Common myeloid progenitor, CD34-positive (primary cell): ENCODE data around the gene DIS3L2.

Source experiments
- CTCF ChIA-PET: fragments of 350-600 bp; sonication (Branson Sonifier 250); formaldehyde crosslinking; loops from one replicate; lab custom pipeline; 2021; ENCODE audit warnings: antibody characterized with exemption; lab: Charles Lee
- POLR2A ChIA-PET: fragments of 350-600 bp; sonication (Branson Sonifier 250); formaldehyde crosslinking; loops from one replicate; lab custom pipeline; 2021; ENCODE audit warnings: antibody characterized with exemption; lab: Charles Lee
- DNase-seq, 3 donors: peaks; one replicate each; pipeline versions ENCODE4 v3.0.0 to v3.0.0-alpha.2; 2013
- H3K27ac ChIP-seq, 2 experiments: 1 replicate in 1 of 2; 2 replicates in 1 of 2; pipeline ENCODE4 v1.7.0; 2013; ENCODE audit warnings: inconsistent platforms in 2 of 2, low read length in 2 of 2, mild to moderate bottlenecking in 2 of 2, low read depth in 1 of 2, moderate library complexity in 1 of 2; ENCODE audit not compliant: severe bottlenecking in 2 of 2, insufficient read depth in 1 of 2, poor library complexity in 1 of 2
- H3K27me3 ChIP-seq, 5 experiments: replicated peaks in 2 of 5; 1 replicate in 3 of 5; 2 replicates in 2 of 5; pipeline versions ENCODE4 v1.6.1 to v1.7.0; 2013; ENCODE audit warnings: low read length in 4 of 5, mild to moderate bottlenecking in 2 of 5, moderate library complexity in 2 of 5, inconsistent platforms in 1 of 5; ENCODE audit not compliant: insufficient read depth in 5 of 5, control insufficient read depth in 4 of 5
- H3K36me3 ChIP-seq, 4 experiments: 1 replicate in 2 of 4; 2 replicates in 2 of 4; pipeline versions ENCODE4 v1.6.1 to v1.7.0; 2013; ENCODE audit warnings: low read length in 3 of 4, control low read depth in 1 of 4, mild to moderate bottlenecking in 1 of 4; ENCODE audit not compliant: control insufficient read depth in 4 of 4, insufficient read depth in 4 of 4
- H3K4me1 ChIP-seq, 4 experiments: 1 replicate in 3 of 4; 2 replicates in 1 of 4; pipeline versions ENCODE4 v1.6.1 to v1.7.1; 2013; ENCODE audit warnings: low read length in 3 of 4, mild to moderate bottlenecking in 3 of 4, control low read depth in 1 of 4, inconsistent platforms in 1 of 4, moderate library complexity in 1 of 4; ENCODE audit not compliant: control insufficient read depth in 4 of 4, insufficient read depth in 4 of 4; ENCODE audit errors: control extremely low read depth in 1 of 4
- H3K4me3 ChIP-seq, 7 experiments: 1 replicate in 4 of 7; 2 replicates in 3 of 7; pipeline versions ENCODE4 v1.5.1 to v1.7.0; 2013; ENCODE audit warnings: mild to moderate bottlenecking in 7 of 7, low read length in 6 of 7, moderate library complexity in 6 of 7, inconsistent platforms in 2 of 7, low read depth in 2 of 7, control low read depth in 1 of 7; ENCODE audit not compliant: insufficient read depth in 4 of 7, control insufficient read depth in 1 of 7; ENCODE audit errors: extremely low read depth in 1 of 7
- H3K9me3 ChIP-seq, 5 experiments: 1 replicate in 4 of 5; 2 replicates in 1 of 5; pipeline versions ENCODE4 v1.6.1 to v1.7.1; 2013; ENCODE audit warnings: low read length in 4 of 5, mild to moderate bottlenecking in 2 of 5, inconsistent platforms in 1 of 5, low read depth in 1 of 5, moderate library complexity in 1 of 5; ENCODE audit not compliant: control insufficient read depth in 4 of 5, insufficient read depth in 2 of 5; ENCODE audit errors: control extremely low read depth in 1 of 5
- WGBS: methylation state at CpG from one replicate; pipeline ENCODE4 v1.1.5; 2013; ENCODE audit not compliant: insufficient coverage; 5-methylcytosine and 5-hydroxymethylcytosine counted together

Gene DIS3L2

GRCh38 chr2:232318169-232318855 lies 356.8 kb downstream of the DIS3L2 start:
- Histone ChIP-seq H3K27me3 (no peaks in the 10 kb centered on the region), H3K4me1 (peaks cover 23 to 93% (median 72%) of the 10 kb centered on the region in 4 experiments), H3K9me3 (peaks cover 0 to 3% (median 0%) of the 10 kb centered on the region in 5 experiments), H3K36me3 (peaks cover 0 to 8% (median 0%) of the 10 kb centered on the region in 4 experiments), H3K4me3 (no peak overlapping the region), H3K27ac (no peak overlapping the region)
- POLR2A ChIA-PET: no interaction called here
- 98% methylated on average over 10 of the region's 12 CpGs for WGBS
- DNase-seq: no peak
- CTCF ChIA-PET: interaction anchor here (1.1 to 1.5 kb wide), 2 partner anchors 25 to 413 kb away, joined by 3 to 4 read pairs; no protein-coding TSS in a partner anchor

- no peaks in the 10 kb centered on the region for H3K9me3 ChIP-seq
- DNase-seq: no peak
- H3K27ac ChIP-seq: no peak overlapping the region
- H3K36me3 ChIP-seq: peaks cover 0 to 5% (median 0%) of the 10 kb centered on the region in 4 experiments
- ChIA-PET CTCF (interaction anchor here (1.5 to 4.1 kb wide), 3 partner anchors 21 to 33 kb away, joined by 4 to 25 read pairs (median 9); no protein-coding TSS in a partner anchor), POLR2A (no interaction called here)
- peaks cover 23 to 85% (median 69%) of the 10 kb centered on the region in 4 experiments for H3K4me1 ChIP-seq
- no peaks in the 10 kb centered on the region for H3K27me3 ChIP-seq
- 92% methylated on average over 4 of the region's 4 CpGs for WGBS
- no peak overlapping the region for H3K4me3 ChIP-seq
Observed at GRCh38 chr2:232319067-232319802, 357.7 kb downstream of the DIS3L2 start.

GRCh38 chr2:232319803-232320442 lies 358.4 kb downstream of the DIS3L2 start:
- peaks cover 0 to 5% (median 0%) of the 10 kb centered on the region in 4 experiments for H3K36me3 ChIP-seq
- peaks cover 16 to 78% (median 62%) of the 10 kb centered on the region in 4 experiments for H3K4me1 ChIP-seq
- 91% methylated on average over 5 of the region's 10 CpGs for WGBS
- DNase-seq: no peak
- no peak overlapping the region for H3K27ac ChIP-seq
- POLR2A ChIA-PET: no interaction called here
- no peak overlapping the region for H3K4me3 ChIP-seq
- CTCF ChIA-PET: interaction anchor here (0.8 to 4.1 kb wide), 4 partner anchors 21 to 34 kb away, joined by 3 to 25 read pairs (median 6); no protein-coding TSS in a partner anchor
- no peaks in the 10 kb centered on the region for H3K9me3 ChIP-seq
- H3K27me3 ChIP-seq: no peaks in the 10 kb centered on the region

GRCh38 chr2:232320443-232320803 lies 358.9 kb downstream of the DIS3L2 start:
- peaks cover 14 to 73% (median 57%) of the 10 kb centered on the region in 4 experiments for H3K4me1 ChIP-seq
- H3K9me3 ChIP-seq: no peaks in the 10 kb centered on the region
- H3K4me3 ChIP-seq: no peak overlapping the region
- ChIA-PET POLR2A (no interaction called here), CTCF (interaction anchor here (0.8 to 4.1 kb wide), 4 partner anchors 22 to 34 kb away, joined by 3 to 25 read pairs (median 6); no protein-coding TSS in a partner anchor)
- DNase-seq: peak in 2 of 3 donors; percentile 64 to 80
- no peaks in the 10 kb centered on the region for H3K27me3 ChIP-seq
- 11% methylated on average over 2 of the region's 2 CpGs for WGBS
- H3K36me3 ChIP-seq: peaks cover 0 to 5% (median 0%) of the 10 kb centered on the region in 4 experiments
- H3K27ac ChIP-seq: no peak overlapping the region

GRCh38 chr2:232321156-232321816 lies 359.8 kb downstream of the DIS3L2 start:
- CTCF ChIA-PET: interaction anchor here (0.7 to 4.1 kb wide), 8 partner anchors 17 to 421 kb away, joined by 3 to 25 read pairs (median 4); no protein-coding TSS in a partner anchor
- Histone ChIP-seq H3K4me1 (peaks cover 10 to 66% (median 50%) of the 10 kb centered on the region in 4 experiments), H3K27ac (no peak overlapping the region), H3K4me3 (no peak overlapping the region), H3K36me3 (peaks cover 0 to 5% (median 0%) of the 10 kb centered on the region in 4 experiments), H3K27me3 (no peaks in the 10 kb centered on the region), H3K9me3 (no peaks in the 10 kb centered on the region)
- peak in 2 of 3 donors; percentile 33 to 42 for DNase-seq
- 82% methylated on average over 18 of the region's 18 CpGs for WGBS
- POLR2A ChIA-PET: no interaction called here

GRCh38 chr2:232321817-232322559 lies 360.5 kb downstream of the DIS3L2 start:
- no peak overlapping the region for H3K27ac ChIP-seq
- WGBS: 93% methylated on average over 9 of the region's 9 CpGs
- no peaks in the 10 kb centered on the region for H3K9me3 ChIP-seq
- no peaks in the 10 kb centered on the region for H3K27me3 ChIP-seq
- ChIA-PET CTCF (interaction anchor here (0.7 to 7.3 kb wide), 9 partner anchors 7 to 422 kb away, joined by 3 to 63 read pairs (median 4); partner anchors contain the start of gene NPPC), POLR2A (no interaction called here)
- H3K36me3 ChIP-seq: peaks cover 0 to 5% (median 0%) of the 10 kb centered on the region in 4 experiments
- no peak overlapping the region for H3K4me3 ChIP-seq
- peaks cover 3 to 65% (median 45%) of the 10 kb centered on the region in 4 experiments for H3K4me1 ChIP-seq
- DNase-seq: no peak
